GM18870 (cell line): ENCODE results near the gene PTPRM.

Source experiments
- ATAC-seq: cut with Tn5 transposase; IDR thresholded peaks from one replicate; pipeline ENCODE4 v1.9.1; 2021; ENCODE audit warnings: moderate library complexity; ENCODE audit not compliant: unreplicated experiment

The PTPRM gene

GRCh38 chr18:7598167-7599047 lies 31.3 kb downstream of the PTPRM start:
- no peak for ATAC-seq

- no peak for ATAC-seq
Measured at GRCh38 chr18:7600036-7600435, 32.9 kb downstream of the PTPRM start.

GRCh38 chr18:7600528-7601245 lies 33.6 kb downstream of the PTPRM start:
- no peak for ATAC-seq

GRCh38 chr18:7601246-7601615 lies 34.1 kb downstream of the PTPRM start:
- no peak for ATAC-seq

- ATAC-seq, result no peak
Measured at GRCh38 chr18:7601936-7602335, 34.8 kb downstream of the PTPRM start.

- no peak for ATAC-seq
Measured at GRCh38 chr18:7603259-7604000, 36.3 kb downstream of the PTPRM start.

GRCh38 chr18:7604361-7604760 lies 37.2 kb downstream of the PTPRM start:
- no peak for ATAC-seq

- ATAC-seq, result no peak
Measured at GRCh38 chr18:7605705-7606104, 38.6 kb downstream of the PTPRM start.

GRCh38 chr18:7607540-7608173 lies 40.5 kb downstream of the PTPRM start:
- no peak for ATAC-seq

GRCh38 chr18:7608174-7608550 lies 41.0 kb downstream of the PTPRM start:
- ATAC-seq, result no peak

- ATAC-seq, result no peak
Measured at GRCh38 chr18:7608781-7609201, 41.7 kb downstream of the PTPRM start.

- ATAC-seq, result no peak
Measured at GRCh38 chr18:7609617-7610016, 42.5 kb downstream of the PTPRM start.

GRCh38 chr18:7614042-7614441 lies 46.9 kb downstream of the PTPRM start:
- no peak for ATAC-seq

- no peak for ATAC-seq
Measured at GRCh38 chr18:7615840-7616239, 48.7 kb downstream of the PTPRM start.

- ATAC-seq, result no peak
Measured at GRCh38 chr18:7616661-7617060, 49.5 kb downstream of the PTPRM start.

GRCh38 chr18:7617738-7618422 lies 50.8 kb downstream of the PTPRM start:
- ATAC-seq, result no peak

GRCh38 chr18:7618891-7619442 lies 51.9 kb downstream of the PTPRM start:
- no peak for ATAC-seq

- ATAC-seq, result no peak
Measured at GRCh38 chr18:7619676-7620075, 52.6 kb downstream of the PTPRM start.

- no peak for ATAC-seq
Measured at GRCh38 chr18:7622721-7623120, 55.6 kb downstream of the PTPRM start.

GRCh38 chr18:7623681-7624080 lies 56.6 kb downstream of the PTPRM start:
- ATAC-seq, result no peak
